ENCODE measurements around the gene FASN. TPM values are rescaled to one million over a fixed set of nuclear protein-coding genes. Genes with fewer than 3 reads are reported as not detected.

Gene FASN
- total RNA-seq, 2 experiments from 2014 or later: 111 to 364 TPM

- Histone ChIP-seq H3K9me3 (ENCODE audit: low read length) (no peaks in the 10 kb centered on the region), H3K4me2 (ENCODE audit: low read length) (no peak overlapping the region), H3K9me2 (ENCODE audit: insufficient read depth, low read length) (no peaks in the 10 kb centered on the region), H3K79me2 (ENCODE audit: insufficient read depth, low read depth, low read length) (no peaks in the 10 kb centered on the region), H4K20me1 (ENCODE audit: insufficient read depth, low read length) (no peaks in the 10 kb centered on the region), H3K4me3 (ENCODE audit: low read depth, low read length, poor library complexity, severe bottlenecking) (no peak overlapping the region), H3K4me1 (ENCODE audit: insufficient read depth, low read length, poor library complexity, severe bottlenecking) (peaks cover 5% of the 10 kb centered on the region), H2AFZ (ENCODE audit: low read length) (no peak overlapping the region), H3K27ac (ENCODE audit: low read depth, low read length, poor library complexity, severe bottlenecking) (no peak overlapping the region), H3K36me3 (ENCODE audit: insufficient read depth, low read length) (no peaks in the 10 kb centered on the region)
- TF ChIP-seq CTCF (conservative IDR thresholded peaks at IDR 0.05; ENCODE audit: low read length) (peak; percentile 37; the same call in 1 of the 2 replicates), EZH2phosphoT487 (IDR thresholded peaks at IDR 0.05; ENCODE audit: borderline replicate concordance, low read depth, low read length) (no peak)
- intact Hi-C loops (cut with micrococcal nuclease; ENCODE audit: unreplicated experiment): no loop called here
- BruUV-seq (replicated peaks): no TSS peak
- CTCF ChIA-PET (ENCODE audit: unreplicated experiment): no interaction called here
- POLR2A ChIA-PET: no interaction called here
- DNase-seq (ENCODE audit: low spot score): no peak
Observed at GRCh38 chr17:82129095-82129494, 31.1 kb upstream of the FASN start.

GRCh38 chr17:82128287-82128686, 30.3 kb upstream of the FASN start:
- DNase-seq (ENCODE audit: low spot score): no peak
- ChIA-PET CTCF (ENCODE audit: unreplicated experiment) (no interaction called here), POLR2A (no interaction called here)
- H3K4me2 ChIP-seq (ENCODE audit: low read length): no peak overlapping the region
- H3K27ac ChIP-seq (ENCODE audit: low read depth, low read length, poor library complexity, severe bottlenecking): no peak overlapping the region
- no peaks in the 10 kb centered on the region for H3K36me3 ChIP-seq (ENCODE audit: insufficient read depth, low read length)
- no peaks in the 10 kb centered on the region for H3K9me3 ChIP-seq (ENCODE audit: low read length)
- no peak for TF ChIP-seq EZH2phosphoT487 (IDR thresholded peaks at IDR 0.05; ENCODE audit: borderline replicate concordance, low read depth, low read length)
- no peak for TF ChIP-seq CTCF (conservative IDR thresholded peaks at IDR 0.05; ENCODE audit: low read length)
- H2AFZ ChIP-seq (ENCODE audit: low read length): no peak overlapping the region
- H3K79me2 ChIP-seq (ENCODE audit: insufficient read depth, low read depth, low read length): no peaks in the 10 kb centered on the region
- no peaks in the 10 kb centered on the region for H3K9me2 ChIP-seq (ENCODE audit: insufficient read depth, low read length)
- intact Hi-C loops (cut with micrococcal nuclease; ENCODE audit: unreplicated experiment): no loop called here
- peaks cover 5% of the 10 kb centered on the region for H3K4me1 ChIP-seq (ENCODE audit: insufficient read depth, low read length, poor library complexity, severe bottlenecking)
- no peaks in the 10 kb centered on the region for H4K20me1 ChIP-seq (ENCODE audit: insufficient read depth, low read length)
- BruUV-seq (replicated peaks): no TSS peak
- H3K4me3 ChIP-seq (ENCODE audit: low read depth, low read length, poor library complexity, severe bottlenecking): no peak overlapping the region

- no TSS peak for BruUV-seq (replicated peaks)
- no peak for DNase-seq (ENCODE audit: low spot score)
- H3K9me3 ChIP-seq (ENCODE audit: low read length): no peaks in the 10 kb centered on the region
- no peak overlapping the region for H3K27ac ChIP-seq (ENCODE audit: low read depth, low read length, poor library complexity, severe bottlenecking)
- ChIA-PET POLR2A (interaction anchor here (1.4 kb wide), 1 partner anchor 90 kb away, joined by 4 read pairs; the partner anchor contains the start of gene DCXR), CTCF (ENCODE audit: unreplicated experiment) (no interaction called here)
- no peaks in the 10 kb centered on the region for H3K36me3 ChIP-seq (ENCODE audit: insufficient read depth, low read length)
- H3K9me2 ChIP-seq (ENCODE audit: insufficient read depth, low read length): no peaks in the 10 kb centered on the region
- TF ChIP-seq CTCF (conservative IDR thresholded peaks at IDR 0.05; ENCODE audit: low read length) (no peak), EZH2phosphoT487 (IDR thresholded peaks at IDR 0.05; ENCODE audit: borderline replicate concordance, low read depth, low read length) (no peak)
- H3K79me2 ChIP-seq (ENCODE audit: insufficient read depth, low read depth, low read length): no peaks in the 10 kb centered on the region
- intact Hi-C loops (cut with micrococcal nuclease; ENCODE audit: unreplicated experiment): no loop called here
- H3K4me1 ChIP-seq (ENCODE audit: insufficient read depth, low read length, poor library complexity, severe bottlenecking): peaks cover 6% of the 10 kb centered on the region
- no peaks in the 10 kb centered on the region for H4K20me1 ChIP-seq (ENCODE audit: insufficient read depth, low read length)
- no peak overlapping the region for H2AFZ ChIP-seq (ENCODE audit: low read length)
- no peak overlapping the region for H3K4me3 ChIP-seq (ENCODE audit: low read depth, low read length, poor library complexity, severe bottlenecking)
- H3K4me2 ChIP-seq (ENCODE audit: low read length): no peak overlapping the region
Observed at GRCh38 chr17:82127704-82128103, 29.7 kb upstream of the FASN start.
